Measurements from ENCODE around the gene RHEB. TPM values are rescaled to one million over a fixed set of nuclear protein-coding genes. Genes with fewer than 3 reads are reported as not detected.

The RHEB gene
- total RNA-seq, 1 experiment from 2014 or later, result 114 TPM

GRCh38 chr7:151515276-151515565, 4.5 kb downstream of the RHEB start:
- H3K18ac ChIP-seq (ENCODE audit: insufficient read length, low read depth, low read length), result no peak overlapping the region
- Mint-ChIP-seq H3K27me3 (ENCODE audit: low read depth) (no peaks in the 10 kb centered on the region; the same call in 1 of the 2 replicates), H3K36me3 (ENCODE audit: insufficient read depth in 1 of 3, low read depth in 3 of 3) (peaks cover 2 to 8% (median 7%) of the 10 kb centered on the region in 3 experiments; a peak in 3 of 7 replicates), H3K4me3 (no peak overlapping the region), H3K27ac (no peak overlapping the region), H3K9me3 (peaks cover 0 to 2% of the 10 kb centered on the region in 2 experiments; a peak in 1 of 5 replicates), H3K4me1 (peaks cover 52 to 55% of the 10 kb centered on the region in 2 experiments)
- H4K5ac ChIP-seq (ENCODE audit: insufficient read length, low read depth, low read length), result no peak overlapping the region
- no peak overlapping the region for H2BK5ac ChIP-seq (ENCODE audit: insufficient read length, low read length)
- H2AK5ac ChIP-seq (ENCODE audit: insufficient read length, low read length), result no peak overlapping the region
- peaks cover 78% of the 10 kb centered on the region for H3K79me2 ChIP-seq (ENCODE audit: insufficient read depth, low read length)
- no peak overlapping the region for H2BK120ac ChIP-seq (ENCODE audit: low read depth, low read length, poor library complexity, severe bottlenecking)
- H2BK15ac ChIP-seq (ENCODE audit: low read depth, low read length), result no peak overlapping the region
- peaks cover 10% of the 10 kb centered on the region for H3K23me2 ChIP-seq (ENCODE audit: insufficient read length, low read depth, low read length, poor library complexity, severe bottlenecking)
- no peak overlapping the region for H3K23ac ChIP-seq (ENCODE audit: insufficient read length, low read depth, low read length)
- H3K4me2 ChIP-seq (ENCODE audit: insufficient read depth, insufficient read length, low read length), result no peak overlapping the region
- no peak overlapping the region for H2BK12ac ChIP-seq (ENCODE audit: insufficient read length, low read depth, low read length)
- H3K9me3 ChIP-seq (ENCODE audit: control insufficient read depth, low read depth, low read length), result no peaks in the 10 kb centered on the region
- no peak overlapping the region for H3K9ac ChIP-seq (ENCODE audit: extremely low read depth, insufficient read length, low read length)
- no peak for DNase-seq
- H3K4ac ChIP-seq (ENCODE audit: low read depth, low read length), result no peak overlapping the region
- H3K79me1 ChIP-seq (ENCODE audit: insufficient read depth, low read depth, low read length, poor library complexity, severe bottlenecking), result peaks cover 2% of the 10 kb centered on the region
- H4K20me1 ChIP-seq (ENCODE audit: control insufficient read depth, insufficient read depth, insufficient read length), result peaks cover 3% of the 10 kb centered on the region
- H2BK20ac ChIP-seq (ENCODE audit: low read depth, low read length, poor library complexity, severe bottlenecking), result no peak overlapping the region
- TF ChIP-seq CTCF (conservative IDR thresholded peaks at IDR 0.05), result no peak
- no peak overlapping the region for H3K56ac ChIP-seq (ENCODE audit: insufficient read length, low read depth, low read length)
- no peaks in the 10 kb centered on the region; the same call in 1 of the 2 replicates for H3K4me1 ChIP-seq (ENCODE audit: insufficient read depth, low read length)
- no peak overlapping the region for H4K8ac ChIP-seq (replicated peaks; ENCODE audit: insufficient read length, low read depth, low read length)
- no peak overlapping the region for H2AFZ ChIP-seq (ENCODE audit: low read length)
- H4K91ac ChIP-seq (ENCODE audit: insufficient read length, low read depth, low read length), result no peak overlapping the region
- H3K27me3 ChIP-seq (ENCODE audit: insufficient read depth, low read length), result no peaks in the 10 kb centered on the region
- H3T11ph ChIP-seq (ENCODE audit: low read length), result no peak overlapping the region
- no peak overlapping the region for H3K14ac ChIP-seq (ENCODE audit: insufficient read depth, low read length)
- no peak overlapping the region for H3K27ac ChIP-seq (ENCODE audit: insufficient read length, low read depth, low read length)

All from H9 (cell line).